HepG2 (cell line): ENCODE data around the gene FUT3. TPM values are rescaled to one million over a fixed set of nuclear protein-coding genes. Genes with fewer than 3 reads are reported as not detected.

ENCODE experiments used
- DMAP1 ChIP-seq: IDR thresholded peaks from 2 replicates; pipeline ENCODE4 v1.6.1; 2016
- EP300 ChIP-seq, 3 experiments: sonication (generic) in 1 of 3; formaldehyde crosslinking in 1 of 3; IDR thresholded peaks; 2 replicates each; pipeline versions ENCODE4 v1.5.1 to v1.6.1; 2011 to 2020; ENCODE audit warnings: low read depth in 2 of 3, low read length in 2 of 3, borderline replicate concordance in 1 of 3, improper control_type of control experiment in 1 of 3, mild to moderate bottlenecking in 1 of 3, missing genetic modification reagents in 1 of 3, moderate library complexity in 1 of 3
- FOXO1 ChIP-seq: sonication (generic); formaldehyde crosslinking; IDR thresholded peaks from 2 replicates; pipeline ENCODE4 v1.4.0; 2020; ENCODE audit warnings: missing genetic modification reagents
- LCORL ChIP-seq, 2 experiments: fragments of 450-650 bp in 1 of 2; sonication (generic) in 1 of 2; formaldehyde crosslinking in 1 of 2; IDR thresholded peaks; 2 replicates each; pipeline versions ENCODE4 v1.5.0 to v1.6.1; 2017 to 2020; ENCODE audit warnings: antibody characterized with exemption in 1 of 2, missing genetic modification reagents in 1 of 2
- MEF2D ChIP-seq: sonication (generic); formaldehyde crosslinking; IDR thresholded peaks from 2 replicates; pipeline ENCODE4 v1.5.1; 2020; ENCODE audit warnings: mild to moderate bottlenecking, missing genetic modification reagents
- PPARG ChIP-seq: conservative IDR thresholded peaks from 2 replicates; pipeline ENCODE4 v1.6.1; 2016; ENCODE audit warnings: missing biosample characterization, missing genetic modification reagents
- RBM39 ChIP-seq: fragments of 200-400 bp; formaldehyde crosslinking; IDR thresholded peaks from one replicate; pipeline ENCODE4 v1.6.1; 2018; ENCODE audit warnings: antibody characterized with exemption, mild to moderate bottlenecking, low read depth, low read length; ENCODE audit not compliant: poor library complexity, severe bottlenecking
- SNRNP70 ChIP-seq: fragments of 200-400 bp; formaldehyde crosslinking; IDR thresholded peaks from 2 replicates; pipeline ENCODE4 v1.6.1; 2017; ENCODE audit warnings: mild to moderate bottlenecking, low read depth, low read length, moderate library complexity
- TFDP2 ChIP-seq: sonication (generic); formaldehyde crosslinking; IDR thresholded peaks from 2 replicates; pipeline ENCODE4 v1.4.0; 2020; ENCODE audit warnings: missing genetic modification reagents
- YEATS2 ChIP-seq: sonication (generic); formaldehyde crosslinking; IDR thresholded peaks from 2 replicates; pipeline ENCODE4 v1.4.0; 2020; ENCODE audit warnings: missing genetic modification reagents, borderline replicate concordance
- ZFY ChIP-seq: sonication (generic); formaldehyde crosslinking; IDR thresholded peaks from 2 replicates; pipeline ENCODE4 v1.4.0; 2020; ENCODE audit warnings: missing genetic modification reagents
- ZNF326 ChIP-seq: sonication (generic); formaldehyde crosslinking; IDR thresholded peaks from 2 replicates; pipeline ENCODE4 v1.4.0; 2020; ENCODE audit warnings: missing genetic modification reagents, borderline replicate concordance
- ZNF331 ChIP-seq: sonication (generic); formaldehyde crosslinking; IDR thresholded peaks from 2 replicates; pipeline ENCODE4 v1.4.0; 2020; ENCODE audit warnings: missing genetic modification reagents
- ZNF441 ChIP-seq: sonication (generic); formaldehyde crosslinking; IDR thresholded peaks from 2 replicates; pipeline ENCODE4 v1.7.0; 2021; ENCODE audit warnings: missing genetic modification reagents, borderline replicate concordance
- ZNF776 ChIP-seq: sonication (generic); formaldehyde crosslinking; IDR thresholded peaks from 2 replicates; pipeline ENCODE4 v1.4.0; 2020; ENCODE audit warnings: mild to moderate bottlenecking, missing genetic modification reagents
- ZNF788 ChIP-seq: sonication (generic); formaldehyde crosslinking; IDR thresholded peaks from 2 replicates; pipeline ENCODE4 v1.5.0; 2020; ENCODE audit warnings: mild to moderate bottlenecking, missing genetic modification reagents, borderline replicate concordance
- ZSCAN22 ChIP-seq: sonication (generic); formaldehyde crosslinking; IDR thresholded peaks from 2 replicates; pipeline ENCODE4 v1.4.0; 2020; ENCODE audit warnings: mild to moderate bottlenecking, missing genetic modification reagents
- polyA plus RNA-seq, 8 experiments: library from polyadenylated mRNA; depleted of rRNA in 3 of 8; stranded (reverse) in 7 of 8; unstranded in 1 of 8; fragments of >200 nt; fragmentation: Illumina TruSeq in 4 of 8; extraction: Trizol in 4 of 8; gene quantifications; 2 replicates each; pipeline versions ENCODE4 v1.2.1 to v1.2.3, GENCODE V29; 2011 to 2016; ENCODE audit warnings: low read depth in 4 of 8, missing spikeins in 1 of 8, mixed read lengths in 1 of 8; ENCODE audit not compliant: insufficient read depth in 1 of 8
- total RNA-seq, 5 experiments: library from RNA; depleted of rRNA; stranded (reverse); fragments of >200 nt; fragmentation: Illumina TruSeq; extraction: Trizol; gene quantifications; 2 replicates each; pipeline ENCODE4 v1.2.3, GENCODE V29; 2016; ENCODE audit warnings: low read depth in 1 of 5
- TF ChIP-seq, protein P1 (sequence below): sonication (generic); formaldehyde crosslinking; IDR thresholded peaks from 2 replicates; pipeline ENCODE4 v1.5.1; 2020; ENCODE audit warnings: missing genetic modification reagents, mild to moderate bottlenecking, borderline replicate concordance
- TF ChIP-seq, protein P2 (sequence below): IDR thresholded peaks from 2 replicates; pipeline ENCODE4 v1.6.1; 2016; ENCODE audit warnings: low read depth, borderline replicate concordance
- TF ChIP-seq, protein P3 (sequence below): sonication (generic); formaldehyde crosslinking; IDR thresholded peaks from 2 replicates; pipeline ENCODE4 v1.5.0; 2020; ENCODE audit warnings: missing genetic modification reagents
- TF ChIP-seq, protein P4 (sequence below): IDR thresholded peaks from 2 replicates; pipeline ENCODE4 v1.6.1; 2016

FUT3 gene
- total and polyA plus RNA-seq, 2 of the 13 experiments (the other 11 are each of a cell fraction or from before 2014, with no cell fraction given): 0.53 to 1.1 TPM

DNA sequence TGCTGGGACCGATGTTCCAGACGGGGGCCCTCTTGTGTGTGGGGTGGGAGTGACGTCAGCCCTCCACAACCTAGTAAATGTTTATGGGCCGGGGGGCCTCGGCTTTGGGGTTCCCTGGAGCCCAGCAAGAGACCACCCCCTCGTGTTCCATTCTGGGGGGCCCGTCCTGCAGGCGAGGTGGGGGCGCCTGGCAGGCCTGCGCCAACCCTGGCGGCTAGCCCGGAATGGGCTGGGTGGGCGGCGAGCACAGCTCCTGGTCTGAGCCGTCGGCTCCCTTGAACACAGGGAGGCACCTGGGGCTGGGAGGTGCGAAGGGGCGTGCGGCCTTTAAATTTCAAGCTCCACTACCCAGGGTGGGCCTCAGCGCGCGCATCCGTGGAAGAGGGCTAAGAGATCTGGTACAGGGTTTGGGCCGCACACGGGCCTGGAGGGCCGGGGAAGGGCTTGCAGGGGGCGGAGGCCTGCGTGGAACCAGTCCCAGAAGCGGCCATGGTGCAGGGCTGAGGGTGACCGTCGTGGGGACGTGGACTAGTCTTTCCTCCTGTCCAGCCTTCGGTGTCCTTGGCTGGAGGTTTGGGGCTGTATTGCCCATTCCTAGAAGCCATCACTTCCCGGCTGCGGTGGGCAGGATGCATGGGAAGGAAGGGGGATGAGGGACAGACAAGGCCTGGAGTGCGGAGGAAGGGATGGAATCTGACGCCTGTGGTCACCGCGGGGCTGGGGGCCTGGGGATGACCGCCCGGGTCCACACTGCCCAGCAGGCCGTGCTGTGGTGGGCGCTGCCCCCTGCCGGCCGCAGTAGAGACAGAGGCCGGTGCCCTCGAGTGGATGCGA, 40.9 kb upstream of the FUT3 start (continued):
- TF ChIP-seq RBM39 (peak; percentile 70), ZNF776 (CRISPR knock-in tag) (peak; percentile 50; the same call in 1 of the 2 replicates), YEATS2 (0 out of 2 replicates have a peak, but pooled peaks have one; percentile 22), ZFY (CRISPR knock-in tag) (peak; percentile 48; the same call in 1 of the 2 replicates), ZNF331 (peak; percentile 55; the same call in 1 of the 2 replicates), FOXO1 (peak; percentile 53), DMAP1 (CRISPR knock-in tag) (0 out of 2 replicates have a peak, but pooled peaks have one; percentile 19), TFDP2 (CRISPR knock-in tag) (0 out of 2 replicates have a peak, but pooled peaks have one; percentile 17), PPARG (CRISPR knock-in tag) (peak; percentile 38; the same call in 1 of the 2 replicates), ZNF441 (CRISPR knock-in tag) (0 out of 2 replicates have a peak, but pooled peaks have one; percentile 23), ZNF788 (CRISPR knock-in tag) (peak; percentile 16; the same call in 1 of the 2 replicates), MEF2D (CRISPR knock-in tag) (0 out of 2 replicates have a peak, but pooled peaks have one; percentile 50), ZNF326 (peak; percentile 93), ZSCAN22 (CRISPR knock-in tag) (no peak), EP300 (IDR thresholded peaks at IDR 0.05; ENCODE audit: low read depth in 2 of 2, low read length in 2 of 2) (no peak), EP300 (CRISPR knock-in tag; IDR thresholded peaks at IDR 0.05; ENCODE audit: borderline replicate concordance) (no peak), LCORL (IDR thresholded peaks at IDR 0.05) (no peak), LCORL (CRISPR knock-in tag; IDR thresholded peaks at IDR 0.05) (peak; percentile 74), SNRNP70 (no peak)
- TF ChIP-seq, protein P1, sequence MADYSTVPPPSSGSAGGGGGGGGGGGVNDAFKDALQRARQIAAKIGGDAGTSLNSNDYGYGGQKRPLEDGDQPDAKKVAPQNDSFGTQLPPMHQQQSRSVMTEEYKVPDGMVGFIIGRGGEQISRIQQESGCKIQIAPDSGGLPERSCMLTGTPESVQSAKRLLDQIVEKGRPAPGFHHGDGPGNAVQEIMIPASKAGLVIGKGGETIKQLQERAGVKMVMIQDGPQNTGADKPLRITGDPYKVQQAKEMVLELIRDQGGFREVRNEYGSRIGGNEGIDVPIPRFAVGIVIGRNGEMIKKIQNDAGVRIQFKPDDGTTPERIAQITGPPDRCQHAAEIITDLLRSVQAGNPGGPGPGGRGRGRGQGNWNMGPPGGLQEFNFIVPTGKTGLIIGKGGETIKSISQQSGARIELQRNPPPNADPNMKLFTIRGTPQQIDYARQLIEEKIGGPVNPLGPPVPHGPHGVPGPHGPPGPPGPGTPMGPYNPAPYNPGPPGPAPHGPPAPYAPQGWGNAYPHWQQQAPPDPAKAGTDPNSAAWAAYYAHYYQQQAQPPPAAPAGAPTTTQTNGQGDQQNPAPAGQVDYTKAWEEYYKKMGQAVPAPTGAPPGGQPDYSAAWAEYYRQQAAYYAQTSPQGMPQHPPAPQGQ: no peak
- TF ChIP-seq, protein P2, sequence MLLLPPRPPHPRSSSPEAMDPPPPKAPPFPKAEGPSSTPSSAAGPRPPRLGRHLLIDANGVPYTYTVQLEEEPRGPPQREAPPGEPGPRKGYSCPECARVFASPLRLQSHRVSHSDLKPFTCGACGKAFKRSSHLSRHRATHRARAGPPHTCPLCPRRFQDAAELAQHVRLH (CRISPR knock-in tag): 0 out of 2 replicates have a peak, but pooled peaks have one; percentile 38
- TF ChIP-seq, protein P3, sequence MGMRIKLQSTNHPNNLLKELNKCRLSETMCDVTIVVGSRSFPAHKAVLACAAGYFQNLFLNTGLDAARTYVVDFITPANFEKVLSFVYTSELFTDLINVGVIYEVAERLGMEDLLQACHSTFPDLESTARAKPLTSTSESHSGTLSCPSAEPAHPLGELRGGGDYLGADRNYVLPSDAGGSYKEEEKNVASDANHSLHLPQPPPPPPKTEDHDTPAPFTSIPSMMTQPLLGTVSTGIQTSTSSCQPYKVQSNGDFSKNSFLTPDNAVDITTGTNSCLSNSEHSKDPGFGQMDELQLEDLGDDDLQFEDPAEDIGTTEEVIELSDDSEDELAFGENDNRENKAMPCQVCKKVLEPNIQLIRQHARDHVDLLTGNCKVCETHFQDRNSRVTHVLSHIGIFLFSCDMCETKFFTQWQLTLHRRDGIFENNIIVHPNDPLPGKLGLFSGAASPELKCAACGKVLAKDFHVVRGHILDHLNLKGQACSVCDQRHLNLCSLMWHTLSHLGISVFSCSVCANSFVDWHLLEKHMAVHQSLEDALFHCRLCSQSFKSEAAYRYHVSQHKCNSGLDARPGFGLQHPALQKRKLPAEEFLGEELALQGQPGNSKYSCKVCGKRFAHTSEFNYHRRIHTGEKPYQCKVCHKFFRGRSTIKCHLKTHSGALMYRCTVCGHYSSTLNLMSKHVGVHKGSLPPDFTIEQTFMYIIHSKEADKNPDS: no peak
- TF ChIP-seq, protein P4, sequence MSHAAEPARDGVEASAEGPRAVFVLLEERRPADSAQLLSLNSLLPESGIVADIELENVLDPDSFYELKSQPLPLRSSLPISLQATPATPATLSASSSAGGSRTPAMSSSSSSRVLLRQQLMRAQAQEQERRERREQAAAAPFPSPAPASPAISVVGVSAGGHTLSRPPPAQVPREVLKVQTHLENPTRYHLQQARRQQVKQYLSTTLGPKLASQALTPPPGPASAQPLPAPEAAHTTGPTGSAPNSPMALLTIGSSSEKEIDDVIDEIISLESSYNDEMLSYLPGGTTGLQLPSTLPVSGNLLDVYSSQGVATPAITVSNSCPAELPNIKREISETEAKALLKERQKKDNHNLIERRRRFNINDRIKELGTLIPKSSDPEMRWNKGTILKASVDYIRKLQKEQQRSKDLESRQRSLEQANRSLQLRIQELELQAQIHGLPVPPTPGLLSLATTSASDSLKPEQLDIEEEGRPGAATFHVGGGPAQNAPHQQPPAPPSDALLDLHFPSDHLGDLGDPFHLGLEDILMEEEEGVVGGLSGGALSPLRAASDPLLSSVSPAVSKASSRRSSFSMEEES: peak; percentile 18; the same call in 1 of the 2 replicates
